K562 (cell line): Measurements from ENCODE around the gene RPAP2. TPM values are rescaled to one million over a fixed set of nuclear protein-coding genes. Genes with fewer than 3 reads are reported as not detected.

ENCODE experiments used
- COPS2 ChIP-seq: fragments of 450-650 bp; conservative IDR thresholded peaks from 2 replicates; pipeline ENCODE4 v1.6.1; 2016; ENCODE audit warnings: mild to moderate bottlenecking, moderate library complexity
- ESRRA ChIP-seq: fragments of 450-650 bp; IDR thresholded peaks from 2 replicates; pipeline ENCODE4 v1.6.1; 2014; ENCODE audit warnings: low read depth, mild to moderate bottlenecking, moderate library complexity, borderline replicate concordance
- FOSL1 ChIP-seq: fragments of 200-800 bp; sonication (Bioruptor generic); conservative IDR thresholded peaks from 2 replicates; pipeline ENCODE4 v1.6.1; 2016; ENCODE audit warnings: missing genetic modification characterization, missing compliant biosample characterization
- FOXK2 ChIP-seq, 2 experiments: fragments of 450-650 bp; IDR thresholded peaks in 1 of 2; conservative IDR thresholded peaks in 1 of 2; 2 replicates each; pipeline ENCODE4 v1.6.1; 2016; ENCODE audit warnings: low read depth in 2 of 2, mild to moderate bottlenecking in 1 of 2
- JUND ChIP-seq, 2 experiments: IDR thresholded peaks; 2 replicates in 1 of 2; 3 replicates in 1 of 2; pipeline ENCODE4 v1.6.1; 2011; ENCODE audit warnings: borderline replicate concordance in 2 of 2, low read depth in 2 of 2, low read length in 2 of 2, improper control_type of control experiment in 1 of 2, missing biosample characterization in 1 of 2, missing genetic modification characterization in 1 of 2, missing genetic modification reagents in 1 of 2
- KAT8 ChIP-seq: fragments of 450-650 bp; IDR thresholded peaks from 2 replicates; pipeline ENCODE4 v1.6.1; 2016; ENCODE audit warnings: low read depth, mild to moderate bottlenecking
- MCM5 ChIP-seq: fragments of 450-650 bp; IDR thresholded peaks from 2 replicates; pipeline ENCODE4 v1.6.1; 2016; ENCODE audit warnings: low read depth
- POLR3A ChIP-seq: IDR thresholded peaks from 2 replicates; pipeline ENCODE4 v1.6.1; 2011; ENCODE audit warnings: borderline replicate concordance, mild to moderate bottlenecking, moderate library complexity; ENCODE audit not compliant: insufficient read length, insufficient read depth; ENCODE audit errors: extremely low read depth
- RBM17 ChIP-seq: fragments of 200-400 bp; formaldehyde crosslinking; IDR thresholded peaks from 2 replicates; pipeline ENCODE4 v1.6.1; 2017; ENCODE audit warnings: low read depth, mild to moderate bottlenecking, low read length, borderline replicate concordance
- XRCC4 ChIP-seq: IDR thresholded peaks from one replicate; pipeline ENCODE4 v1.6.1; 2011; ENCODE audit not compliant: insufficient read depth, insufficient read length; ENCODE audit errors: extremely low read depth
- ZEB2 ChIP-seq: fragments of 450-650 bp; IDR thresholded peaks from 2 replicates; pipeline ENCODE4 v1.6.1; 2016
- polyA plus RNA-seq, 8 experiments: library from polyadenylated mRNA; depleted of rRNA in 4 of 8; stranded (reverse) in 5 of 8; unstranded in 3 of 8; fragments of >200 nt; fragmentation: Nextera tagmentation in 2 of 8; fragmentation: Illumina TruSeq in 1 of 8; extraction: Ambion mirVana in 2 of 8; extraction: Trizol in 1 of 8; gene quantifications; 2 replicates each; pipeline versions ENCODE4 v1.2.1 to v1.2.3, GENCODE V29; 2011 to 2014; ENCODE audit warnings: inconsistent platforms in 1 of 8, missing spikeins in 1 of 8
- total RNA-seq, 7 experiments: library from RNA; depleted of rRNA in 6 of 7; stranded (reverse); fragments of >200 nt in 6 of 7; fragmentation: Illumina TruSeq in 2 of 7; extraction: Trizol in 2 of 7; gene quantifications; 2 replicates each; pipeline versions ENCODE4 v1.2.1 to v1.2.3, GENCODE V29; 2011 to 2021; ENCODE audit warnings: low replicate concordance in 1 of 7
- TF ChIP-seq, protein P1 (sequence below), 2 experiments: IDR thresholded peaks; 2 replicates each; pipeline ENCODE4 v1.6.1; 2012; ENCODE audit warnings: improper control_type of control experiment in 2 of 2, low read depth in 2 of 2, low read length in 2 of 2, borderline replicate concordance in 1 of 2
- TF ChIP-seq, protein P2 (sequence below): fragments of 450-650 bp; formaldehyde crosslinking; IDR thresholded peaks from 2 replicates; pipeline ENCODE4 v1.4.0; 2022; ENCODE audit warnings: missing genetic modification characterization
- TF ChIP-seq, protein P3 (sequence below): fragments of 450-650 bp; conservative IDR thresholded peaks from 2 replicates; pipeline ENCODE4 v1.6.1; 2016; ENCODE audit warnings: missing genetic modification characterization, low read depth, mild to moderate bottlenecking, control low read depth, missing compliant biosample characterization
- TF ChIP-seq, protein P4 (sequence below): fragments of 250-450 bp; sonication (Bioruptor Pico); IDR thresholded peaks from 2 replicates; pipeline ENCODE4 v1.8.0; 2021; ENCODE audit warnings: mild to moderate bottlenecking, moderate library complexity

RPAP2 gene
- total and polyA plus RNA-seq, 9 of the 15 experiments (the other 6 are each of a cell fraction or from before 2014, with no cell fraction given), result 6.2 to 41.7 (median 28.7) TPM

DNA sequence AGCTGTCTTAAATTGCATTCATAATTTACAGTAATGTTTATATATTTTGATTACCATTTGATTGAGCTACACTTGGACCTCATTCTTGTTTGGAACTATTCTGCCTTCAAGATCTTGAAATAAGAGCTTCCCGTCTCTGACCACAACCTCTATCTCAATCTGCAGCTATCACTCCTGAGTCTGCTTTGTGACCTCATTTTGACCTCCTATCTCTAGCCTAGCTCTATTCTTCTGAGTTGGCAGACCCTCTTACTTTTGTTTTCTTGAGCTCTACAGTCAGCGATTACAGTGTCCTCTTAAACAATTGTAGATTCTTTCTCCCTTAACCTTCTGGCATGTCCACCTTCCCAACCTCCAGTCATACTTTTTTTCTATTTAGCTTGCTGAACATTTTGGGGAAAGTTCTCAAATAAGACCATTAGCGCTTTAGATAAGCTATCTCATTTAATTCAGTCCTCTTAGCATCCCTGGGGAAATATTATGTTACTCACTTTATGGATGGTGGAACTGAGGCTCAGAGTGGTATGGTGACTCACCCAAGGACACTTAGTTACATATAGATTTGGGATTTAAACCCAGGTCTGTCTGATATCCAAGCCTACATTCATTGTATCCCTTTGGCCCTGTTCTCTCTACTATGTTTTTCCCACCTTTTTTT is 19.1 kb downstream of the RPAP2 start (continued):
- peak; percentile 75 for TF ChIP-seq JUND (IDR thresholded peaks at IDR 0.05; ENCODE audit: borderline replicate concordance, low read depth, low read length)
- TF ChIP-seq JUND (tag; IDR thresholded peaks at IDR 0.05; ENCODE audit: borderline replicate concordance, low read depth, low read length), result peak; percentile 69; the same call in 1 of the 3 replicates
- 0 out of 2 replicates have a peak, but pooled peaks have one; percentile 34 for TF ChIP-seq ZEB2
- TF ChIP-seq XRCC4, result no peak
- no peak for TF ChIP-seq COPS2
- no peak for TF ChIP-seq POLR3A
- TF ChIP-seq, protein P1, sequence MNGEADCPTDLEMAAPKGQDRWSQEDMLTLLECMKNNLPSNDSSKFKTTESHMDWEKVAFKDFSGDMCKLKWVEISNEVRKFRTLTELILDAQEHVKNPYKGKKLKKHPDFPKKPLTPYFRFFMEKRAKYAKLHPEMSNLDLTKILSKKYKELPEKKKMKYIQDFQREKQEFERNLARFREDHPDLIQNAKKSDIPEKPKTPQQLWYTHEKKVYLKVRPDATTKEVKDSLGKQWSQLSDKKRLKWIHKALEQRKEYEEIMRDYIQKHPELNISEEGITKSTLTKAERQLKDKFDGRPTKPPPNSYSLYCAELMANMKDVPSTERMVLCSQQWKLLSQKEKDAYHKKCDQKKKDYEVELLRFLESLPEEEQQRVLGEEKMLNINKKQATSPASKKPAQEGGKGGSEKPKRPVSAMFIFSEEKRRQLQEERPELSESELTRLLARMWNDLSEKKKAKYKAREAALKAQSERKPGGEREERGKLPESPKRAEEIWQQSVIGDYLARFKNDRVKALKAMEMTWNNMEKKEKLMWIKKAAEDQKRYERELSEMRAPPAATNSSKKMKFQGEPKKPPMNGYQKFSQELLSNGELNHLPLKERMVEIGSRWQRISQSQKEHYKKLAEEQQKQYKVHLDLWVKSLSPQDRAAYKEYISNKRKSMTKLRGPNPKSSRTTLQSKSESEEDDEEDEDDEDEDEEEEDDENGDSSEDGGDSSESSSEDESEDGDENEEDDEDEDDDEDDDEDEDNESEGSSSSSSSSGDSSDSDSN (IDR thresholded peaks at IDR 0.05; ENCODE audit: borderline replicate concordance in 1 of 2, low read depth in 2 of 2, low read length in 2 of 2), result no peak
- TF ChIP-seq, protein P2, sequence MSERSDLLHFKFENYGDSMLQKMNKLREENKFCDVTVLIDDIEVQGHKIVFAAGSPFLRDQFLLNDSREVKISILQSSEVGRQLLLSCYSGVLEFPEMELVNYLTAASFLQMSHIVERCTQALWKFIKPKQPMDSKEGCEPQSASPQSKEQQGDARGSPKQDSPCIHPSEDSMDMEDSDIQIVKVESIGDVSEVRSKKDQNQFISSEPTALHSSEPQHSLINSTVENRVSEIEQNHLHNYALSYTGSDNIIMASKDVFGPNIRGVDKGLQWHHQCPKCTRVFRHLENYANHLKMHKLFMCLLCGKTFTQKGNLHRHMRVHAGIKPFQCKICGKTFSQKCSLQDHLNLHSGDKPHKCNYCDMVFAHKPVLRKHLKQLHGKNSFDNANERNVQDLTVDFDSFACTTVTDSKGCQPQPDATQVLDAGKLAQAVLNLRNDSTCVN (CRISPR knock-in tag), result no peak
- TF ChIP-seq, protein P3, sequence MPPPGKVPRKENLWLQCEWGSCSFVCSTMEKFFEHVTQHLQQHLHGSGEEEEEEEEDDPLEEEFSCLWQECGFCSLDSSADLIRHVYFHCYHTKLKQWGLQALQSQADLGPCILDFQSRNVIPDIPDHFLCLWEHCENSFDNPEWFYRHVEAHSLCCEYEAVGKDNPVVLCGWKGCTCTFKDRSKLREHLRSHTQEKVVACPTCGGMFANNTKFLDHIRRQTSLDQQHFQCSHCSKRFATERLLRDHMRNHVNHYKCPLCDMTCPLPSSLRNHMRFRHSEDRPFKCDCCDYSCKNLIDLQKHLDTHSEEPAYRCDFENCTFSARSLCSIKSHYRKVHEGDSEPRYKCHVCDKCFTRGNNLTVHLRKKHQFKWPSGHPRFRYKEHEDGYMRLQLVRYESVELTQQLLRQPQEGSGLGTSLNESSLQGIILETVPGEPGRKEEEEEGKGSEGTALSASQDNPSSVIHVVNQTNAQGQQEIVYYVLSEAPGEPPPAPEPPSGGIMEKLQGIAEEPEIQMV (tag), result no peak
- TF ChIP-seq MCM5, result no peak
- TF ChIP-seq, protein P4, sequence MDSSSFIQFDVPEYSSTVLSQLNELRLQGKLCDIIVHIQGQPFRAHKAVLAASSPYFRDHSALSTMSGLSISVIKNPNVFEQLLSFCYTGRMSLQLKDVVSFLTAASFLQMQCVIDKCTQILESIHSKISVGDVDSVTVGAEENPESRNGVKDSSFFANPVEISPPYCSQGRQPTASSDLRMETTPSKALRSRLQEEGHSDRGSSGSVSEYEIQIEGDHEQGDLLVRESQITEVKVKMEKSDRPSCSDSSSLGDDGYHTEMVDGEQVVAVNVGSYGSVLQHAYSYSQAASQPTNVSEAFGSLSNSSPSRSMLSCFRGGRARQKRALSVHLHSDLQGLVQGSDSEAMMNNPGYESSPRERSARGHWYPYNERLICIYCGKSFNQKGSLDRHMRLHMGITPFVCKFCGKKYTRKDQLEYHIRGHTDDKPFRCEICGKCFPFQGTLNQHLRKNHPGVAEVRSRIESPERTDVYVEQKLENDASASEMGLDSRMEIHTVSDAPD (CRISPR knock-in tag), result no peak
- peak; percentile 91; the same call in 1 of the 2 replicates for TF ChIP-seq ESRRA
- no peak for TF ChIP-seq FOXK2 (conservative IDR thresholded peaks at IDR 0.05 in 1 of 2, IDR thresholded peaks at IDR 0.05 in 1 of 2; ENCODE audit: low read depth in 2 of 2)
- peak; percentile 49; the same call in 1 of the 2 replicates for TF ChIP-seq FOSL1 (tag)
- no peak for TF ChIP-seq RBM17
- no peak for TF ChIP-seq KAT8
